22Rv1 (cell line): ENCODE results near the gene SNX4.

Experiments
- ZFX ChIP-seq: fragments of 450-650 bp; IDR thresholded peaks from 2 replicates; pipeline ENCODE4 v1.6.1; 2017; ENCODE audit warnings: antibody characterized with exemption, borderline replicate concordance
- TF ChIP-seq, protein P1 (sequence below): fragments of 450-650 bp; IDR thresholded peaks from 2 replicates; pipeline ENCODE4 v1.5.1; 2017; ENCODE audit warnings: mild to moderate bottlenecking

- TF ChIP-seq, protein P1, sequence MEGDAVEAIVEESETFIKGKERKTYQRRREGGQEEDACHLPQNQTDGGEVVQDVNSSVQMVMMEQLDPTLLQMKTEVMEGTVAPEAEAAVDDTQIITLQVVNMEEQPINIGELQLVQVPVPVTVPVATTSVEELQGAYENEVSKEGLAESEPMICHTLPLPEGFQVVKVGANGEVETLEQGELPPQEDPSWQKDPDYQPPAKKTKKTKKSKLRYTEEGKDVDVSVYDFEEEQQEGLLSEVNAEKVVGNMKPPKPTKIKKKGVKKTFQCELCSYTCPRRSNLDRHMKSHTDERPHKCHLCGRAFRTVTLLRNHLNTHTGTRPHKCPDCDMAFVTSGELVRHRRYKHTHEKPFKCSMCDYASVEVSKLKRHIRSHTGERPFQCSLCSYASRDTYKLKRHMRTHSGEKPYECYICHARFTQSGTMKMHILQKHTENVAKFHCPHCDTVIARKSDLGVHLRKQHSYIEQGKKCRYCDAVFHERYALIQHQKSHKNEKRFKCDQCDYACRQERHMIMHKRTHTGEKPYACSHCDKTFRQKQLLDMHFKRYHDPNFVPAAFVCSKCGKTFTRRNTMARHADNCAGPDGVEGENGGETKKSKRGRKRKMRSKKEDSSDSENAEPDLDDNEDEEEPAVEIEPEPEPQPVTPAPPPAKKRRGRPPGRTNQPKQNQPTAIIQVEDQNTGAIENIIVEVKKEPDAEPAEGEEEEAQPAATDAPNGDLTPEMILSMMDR = no peak
- no peak for TF ChIP-seq ZFX
These were observed 83.1 kb downstream of the SNX4 start for GRCh38 chr3:125436921-125437320.
